GM23338 (cell line): ENCODE results near the gene MAP4K4.

Experiments
- CTCF ChIP-seq, 2 experiments: fragments of 200-600 bp in 1 of 2; sonication (generic) in 1 of 2; conservative IDR thresholded peaks; 2 replicates each; pipeline versions ENCODE4 v1.5.1 to v1.6.1; 2016 to 2017; ENCODE audit warnings: antibody characterized with exemption in 2 of 2, low read depth in 2 of 2, mild to moderate bottlenecking in 2 of 2, moderate library complexity in 1 of 2
- ETS1 ChIP-seq: IDR thresholded peaks from 2 replicates; pipeline ENCODE4 v1.6.1; 2016; ENCODE audit warnings: antibody characterized with exemption
- EZH2 ChIP-seq: fragments of 200-600 bp; sonication (generic); IDR thresholded peaks from one replicate; pipeline ENCODE4 v1.8.0; 2017; ENCODE audit warnings: antibody characterized with exemption, mild to moderate bottlenecking, low read depth; ENCODE audit not compliant: unreplicated experiment
- EZH2phosphoT487 ChIP-seq: fragments of 200-600 bp; sonication (generic); IDR thresholded peaks from one replicate; pipeline ENCODE4 v1.8.1; 2018; ENCODE audit warnings: antibody characterized with exemption; ENCODE audit not compliant: unreplicated experiment
- JUNB ChIP-seq: IDR thresholded peaks from one replicate; pipeline ENCODE4 v1.6.1; 2016; ENCODE audit warnings: antibody characterized with exemption; ENCODE audit not compliant: unreplicated experiment
- POLR2AphosphoS5 ChIP-seq: IDR thresholded peaks from 2 replicates; pipeline ENCODE4 v1.6.1; 2016; ENCODE audit warnings: antibody characterized with exemption, low read depth

DNA sequence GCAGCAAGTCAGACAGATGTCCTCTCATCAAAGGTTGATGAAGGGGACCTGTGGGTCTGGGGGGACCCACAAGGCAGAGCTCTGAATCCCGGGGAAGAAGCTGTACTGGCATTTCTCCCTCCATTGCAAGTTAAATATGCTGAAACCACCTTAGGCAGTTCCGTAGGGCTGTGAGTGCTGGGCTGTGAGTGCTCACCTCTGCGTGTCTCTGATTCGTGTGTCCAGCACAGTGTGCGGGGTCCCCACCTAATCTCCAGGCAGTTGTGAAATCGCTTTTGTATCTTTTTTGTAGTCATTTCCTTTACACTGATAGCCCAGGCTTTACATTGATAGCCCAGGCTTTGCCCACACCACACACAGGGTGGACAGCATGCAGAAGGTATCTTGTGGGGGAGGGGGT is 80.6 kb downstream of the MAP4K4 start:
- TF ChIP-seq JUNB (no peak), CTCF (conservative IDR thresholded peaks at IDR 0.05; ENCODE audit: low read depth in 2 of 2) (no peak), EZH2 (no peak), POLR2AphosphoS5 (no peak), ETS1 (no peak), EZH2phosphoT487 (no peak)
